GM12878 (cell line): Measurements from ENCODE around the gene S1PR2. TPM values are rescaled to one million over a fixed set of nuclear protein-coding genes. Genes with fewer than 3 reads are reported as not detected.
A peak's percentile ranks its signal among the peaks of the same experiment; 100 is the strongest.

Source experiments
- ATAC-seq: fragments of 200-7000 bp; cut with Tn5 transposase; 3 replicates; pipeline ENCODE4 v1.9.1; 2020; ENCODE audit warnings: mild to moderate bottlenecking, moderate library complexity
- BruUV-seq: library from RNA; stranded (reverse); fragments of 400-500 nt; replicated peaks from 2 replicates; lab custom pipeline; 2021; lab: Mats Ljungman, UMichigan
- CTCF ChIA-PET: fragments of 300-600 bp; sonication (Branson Sonifier 250); formaldehyde crosslinking; extraction: SDS; loops from one replicate; lab custom pipeline; 2021; ENCODE audit warnings: inconsistent platforms; lab: Yijun Ruan, JAX
- POLR2A ChIA-PET: fragments of 350-600 bp; formaldehyde crosslinking; extraction: SDS; loops from one replicate; lab custom pipeline; 2021; ENCODE audit warnings: inconsistent platforms; lab: Charles Lee
- RAD21 ChIA-PET: fragments of 300-600 bp; sonication (Branson Sonifier 250); formaldehyde crosslinking; loops from one replicate; lab custom pipeline; 2023; ENCODE audit warnings: antibody characterized with exemption; ENCODE audit not compliant: unreplicated experiment; lab: Charles Lee
- SMC1A ChIA-PET: fragments of 300-600 bp; sonication (Branson Sonifier 250); formaldehyde crosslinking; loops from one replicate; lab custom pipeline; 2023; ENCODE audit not compliant: unreplicated experiment, uncharacterized antibody; lab: Charles Lee
- DNase-seq: peaks from one replicate; pipeline ENCODE4 v3.0.0-alpha.2; 2011; ENCODE audit warnings: low read depth, low spot score
- FAIRE-seq: peaks from 3 replicates; lab custom pipeline; 2011; peaks lifted over from hg19 to GRCh38; lab: Jason Lieb, UNC
- H2AFZ ChIP-seq: 2 replicates; pipeline ENCODE4 v1.6.0; 2011; ENCODE audit warnings: low read depth, low read length, control low read depth; ENCODE audit not compliant: control insufficient read depth
- H3K27ac ChIP-seq: 2 replicates; pipeline ENCODE4 v1.5.1; 2011; ENCODE audit warnings: control low read depth; ENCODE audit not compliant: control insufficient read depth, insufficient read depth
- H3K27me3 ChIP-seq, 2 experiments: replicated peaks in 1 of 2; 2 replicates each; pipeline versions ENCODE4 v1.6.0 to v1.6.1; 2011; ENCODE audit warnings: low read length in 1 of 2; ENCODE audit not compliant: control insufficient read depth in 2 of 2, insufficient read depth in 2 of 2
- H3K36me3 ChIP-seq, 2 experiments: 2 replicates each; pipeline ENCODE4 v1.5.1; 2011; ENCODE audit warnings: low read length in 1 of 2; ENCODE audit not compliant: control insufficient read depth in 2 of 2, insufficient read depth in 2 of 2
- H3K4me1 ChIP-seq: 2 replicates; pipeline ENCODE4 v1.6.1; 2011; ENCODE audit warnings: mild to moderate bottlenecking, low read length, moderate library complexity, mixed read lengths; ENCODE audit not compliant: control insufficient read depth, insufficient read depth
- H3K4me2 ChIP-seq: 2 replicates; pipeline ENCODE4 v1.6.0; 2011; ENCODE audit warnings: control low read depth; ENCODE audit not compliant: control insufficient read depth, insufficient read depth
- H3K4me3 ChIP-seq: fragments of 200-600 bp; sonication (generic); 2 replicates; pipeline ENCODE4 v1.5.1; 2016
- H3K79me2 ChIP-seq: 2 replicates; pipeline ENCODE4 v1.6.0; 2011; ENCODE audit warnings: low read length; ENCODE audit not compliant: control insufficient read depth, insufficient read depth
- H3K9ac ChIP-seq: 2 replicates; pipeline ENCODE4 v1.8.0; 2011; ENCODE audit warnings: low read length, control low read depth, mixed read lengths; ENCODE audit not compliant: control insufficient read depth, insufficient read depth
- H3K9me3 ChIP-seq: replicated peaks from 3 replicates; pipeline ENCODE4 v1.5.1; 2011; ENCODE audit warnings: mild to moderate bottlenecking, low read length; ENCODE audit not compliant: control insufficient read depth, insufficient read depth
- H4K20me1 ChIP-seq: 2 replicates; pipeline ENCODE4 v1.6.0; 2011; ENCODE audit not compliant: control insufficient read depth, insufficient read depth
- CHD4 ChIP-seq: fragments of 200-600 bp; sonication (generic); IDR thresholded peaks from 2 replicates; pipeline ENCODE4 v1.6.1; 2016; ENCODE audit warnings: mild to moderate bottlenecking
- IRF4 ChIP-seq: IDR thresholded peaks from 2 replicates; pipeline ENCODE4 v1.6.1; 2011; ENCODE audit warnings: low read depth, low read length
- NFYB ChIP-seq: IDR thresholded peaks from 2 replicates; pipeline ENCODE4 v1.6.1; 2011; ENCODE audit warnings: low read depth, mild to moderate bottlenecking, low read length, improper control_type of control experiment, moderate library complexity; ENCODE audit not compliant: insufficient read depth
- NR2C2 ChIP-seq: IDR thresholded peaks from 2 replicates; pipeline ENCODE4 v1.6.1; 2011; ENCODE audit warnings: borderline replicate concordance, low read depth; ENCODE audit not compliant: control insufficient read depth, insufficient read length
- NR2F1 ChIP-seq: fragments of 450-650 bp; conservative IDR thresholded peaks from 2 replicates; pipeline ENCODE4 v1.6.1; 2017; ENCODE audit warnings: mild to moderate bottlenecking
- POLR2A ChIP-seq: IDR thresholded peaks from 2 replicates; pipeline ENCODE4 v1.6.1; 2011; ENCODE audit warnings: low read depth, mild to moderate bottlenecking, low read length
- POLR2AphosphoS5 ChIP-seq: IDR thresholded peaks from 2 replicates; pipeline ENCODE4 v1.6.1; 2011; ENCODE audit warnings: mild to moderate bottlenecking, low read length, inconsistent platforms
- RAD21 ChIP-seq: IDR thresholded peaks from 2 replicates; pipeline ENCODE4 v1.6.1; 2011; ENCODE audit warnings: mild to moderate bottlenecking, low read depth, low read length, moderate library complexity; ENCODE audit not compliant: insufficient read depth
- WGBS: methylation state at CpG from one replicate; pipeline ENCODE4 v1.1.6; 2016; ENCODE audit warnings: low lambda C conversion rate; ENCODE audit not compliant: insufficient replicate concordance, insufficient coverage; ENCODE audit errors: missing lambda C conversion rate; 5-methylcytosine and 5-hydroxymethylcytosine counted together
- in situ Hi-C: fragments of 300-500 bp; cut with MboI; formaldehyde crosslinking; loops from 9 replicates; pipeline ENCODE4 v1.14.3; 2018; ENCODE audit warnings: mixed read lengths
- intact Hi-C: fragments of 100-400 bp; cut with micrococcal nuclease; formaldehyde crosslinking; loops from one replicate; pipeline ENCODE4 v1.14.2; 2022; ENCODE audit not compliant: unreplicated experiment
- polyA plus RNA-seq, 11 experiments: library from polyadenylated mRNA; depleted of rRNA in 4 of 11; unstranded in 6 of 11; stranded (reverse) in 5 of 11; fragments of >200 nt; fragmentation: Nextera tagmentation in 4 of 11; fragmentation: Illumina TruSeq in 1 of 11; extraction: Ambion mirVana in 4 of 11; extraction: Trizol in 1 of 11; gene quantifications; 1 replicate in 1 of 11; 2 replicates in 10 of 11; pipeline versions ENCODE4 v1.2.1 to v1.2.3, GENCODE V29; 2011 to 2016; ENCODE audit warnings: inconsistent platforms in 2 of 11, missing spikeins in 2 of 11, low read depth in 1 of 11
- total RNA-seq, 4 experiments: library from RNA; depleted of rRNA in 3 of 4; stranded (reverse); fragments of >200 nt in 3 of 4; fragmentation: Illumina TruSeq in 1 of 4; extraction: Trizol in 1 of 4; gene quantifications; 2 replicates each; pipeline versions ENCODE4 v1.2.1 to v1.2.3, GENCODE V29; 2013 to 2021

The S1PR2 gene
- total and polyA plus RNA-seq, 10 of the 15 experiments (the other 5 are each of a cell fraction or from before 2014, with no cell fraction given): 4.9 to 26.8 (median 11.6) TPM

DNA sequence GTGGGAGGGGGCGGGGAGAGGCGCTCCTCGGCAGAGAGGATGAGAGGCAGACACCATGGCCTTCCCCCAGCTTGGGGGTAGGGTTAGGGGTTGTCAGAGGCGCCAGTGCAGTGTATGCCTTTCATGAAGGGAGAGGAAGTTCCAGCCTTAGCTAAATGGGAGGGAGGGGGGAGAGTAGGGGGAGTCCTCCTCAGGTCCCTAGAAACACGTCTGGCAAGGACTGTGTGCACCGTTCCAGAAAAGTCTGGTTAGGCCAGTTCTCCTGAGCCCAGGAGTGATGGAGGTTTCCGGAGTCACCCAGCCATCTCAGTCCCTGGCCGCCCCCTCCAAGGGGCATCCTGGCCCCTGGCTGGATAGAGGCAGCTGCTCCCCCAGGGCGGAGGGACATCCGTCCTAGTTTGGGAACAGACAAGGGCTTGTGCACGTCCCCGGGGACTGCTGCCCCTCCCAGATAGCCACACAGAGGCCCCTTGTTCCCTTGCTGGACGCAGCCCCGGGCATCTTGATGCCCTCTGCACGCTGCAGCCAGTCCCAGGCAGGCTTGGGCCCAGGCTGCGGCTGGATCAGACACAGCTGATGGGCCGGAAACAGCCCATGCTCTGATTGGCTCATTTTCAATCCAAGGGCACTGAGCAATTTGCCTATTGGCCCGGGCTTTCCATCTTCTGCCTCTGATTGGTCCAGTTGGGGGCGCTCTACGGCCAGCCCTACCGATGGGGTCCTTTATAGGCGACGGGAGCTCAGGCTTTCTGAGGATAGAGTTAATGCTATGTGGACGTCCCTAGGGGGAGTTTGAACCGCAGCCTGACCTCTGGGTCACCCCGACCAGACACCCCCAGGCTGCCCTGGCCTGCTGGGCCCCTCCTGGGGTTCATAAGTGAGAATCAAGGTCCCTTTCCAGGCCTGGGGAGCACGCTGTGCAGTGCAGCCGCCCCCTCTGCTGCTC, 3.8 kb downstream of the S1PR2 start:
- in situ Hi-C loops: loop anchor here (25.0 kb wide), 1 partner anchor 1090 kb away; the partner anchor contains the start of genes OR7G3 and ZNF317
- BruUV-seq: no TSS peak
- 0 out of 2 replicates have a peak overlapping the region, but pooled peaks have one; percentile 17 for H3K4me2 ChIP-seq
- H2AFZ ChIP-seq: no peak overlapping the region
- H3K4me1 ChIP-seq: peaks cover 31% of the 10 kb centered on the region
- TF ChIP-seq POLR2AphosphoS5: 0 out of 2 replicates have a peak, but pooled peaks have one; percentile 43
- TF ChIP-seq POLR2A: peak; percentile 24; the same call in 1 of the 2 replicates
- TF ChIP-seq NFYB: peak; percentile 77
- TF ChIP-seq NR2C2: no peak
- TF ChIP-seq RAD21: 0 out of 2 replicates have a peak, but pooled peaks have one; percentile 10
- no peak for TF ChIP-seq IRF4
- no peak for TF ChIP-seq CHD4
- peak; percentile 54; the same call in 1 of the 2 replicates for TF ChIP-seq NR2F1
- peaks cover 5 to 11% of the 10 kb centered on the region in 2 experiments; a peak in 3 of 4 replicates for H3K36me3 ChIP-seq
- intact Hi-C loops: no loop called here
- no peaks in the 10 kb centered on the region for H4K20me1 ChIP-seq
- RAD21 ChIA-PET: interaction anchor here (2.8 to 8.2 kb wide), 2 partner anchors 15 to 21 kb away, joined by 9 to 98 read pairs; partner anchors contain the start of gene MRPL4
- peaks cover 60% of the 10 kb centered on the region for H3K79me2 ChIP-seq
- 91% methylated on average over 28 of the region's 28 CpGs for WGBS
- no peaks in the 10 kb centered on the region for H3K27me3 ChIP-seq
- CTCF ChIA-PET: interaction anchor here (0.8 to 9.8 kb wide), 7 partner anchors 8 to 297 kb away, joined by 3 to 148 read pairs (median 7); partner anchors contain the start of gene MRPL4
- POLR2A ChIA-PET: interaction anchor here (0.5 to 2.5 kb wide), 5 partner anchors 10 to 212 kb away, joined by 3 to 17 read pairs (median 7); no protein-coding TSS in a partner anchor
- no peaks in the 10 kb centered on the region; the same call in 2 of the 3 replicates for H3K9me3 ChIP-seq
- FAIRE-seq (no peak), DNase-seq (no peak), ATAC-seq (no peak)
- H3K9ac ChIP-seq: no peak overlapping the region
- SMC1A ChIA-PET: interaction anchor here (0.6 to 8.8 kb wide), 7 partner anchors 13 to 299 kb away, joined by 3 to 78 read pairs (median 4); partner anchors contain the start of gene DNMT1
- H3K27ac ChIP-seq: no peak overlapping the region
- H3K4me3 ChIP-seq: no peak overlapping the region
